ENCODE data around the gene MAD2L2. TPM values are rescaled to one million over a fixed set of nuclear protein-coding genes. Genes with fewer than 3 reads are reported as not detected.

Gene MAD2L2
- total RNA-seq, 1 experiment from 2014 or later = 283 TPM

GRCh38 chr1:11722538-11722937 lies 41.6 kb upstream of the MAD2L2 start:
- no peak for ATAC-seq

More at GRCh38 chr1:11722538-11722937, 41.6 kb upstream of the MAD2L2 start:
- ChIA-PET CTCF (interaction anchor here (0.7 to 1.4 kb wide), 4 partner anchors 12 to 69 kb away, joined by 3 to 8 read pairs (median 5); partner anchors contain the start of gene FBXO6), POLR2A (no interaction called here)
- Mint-ChIP-seq H3K4me1 (peaks cover 28% of the 10 kb centered on the region), H3K27ac (no peak overlapping the region), H3K27me3 (ENCODE audit: low read depth) (no peaks in the 10 kb centered on the region), H3K36me3 (no peaks in the 10 kb centered on the region), H3K9me3 (no peaks in the 10 kb centered on the region), H3K4me3 (no peak overlapping the region)
- no peak for DNase-seq (ENCODE audit: low spot score)
- TF ChIP-seq MYBL2 (CRISPR knock-in tag; IDR thresholded peaks at IDR 0.05) = no peak
- no peak for TF ChIP-seq SMAD3 (CRISPR knock-in tag; IDR thresholded peaks at IDR 0.05; ENCODE audit: borderline replicate concordance)
- TF ChIP-seq NR1H2 (CRISPR knock-in tag; IDR thresholded peaks at IDR 0.05) = no peak
- TF ChIP-seq ZNF423 (CRISPR knock-in tag; IDR thresholded peaks at IDR 0.05) = no peak
- no peak for TF ChIP-seq E2F1 (CRISPR knock-in tag; IDR thresholded peaks at IDR 0.05)
- TF ChIP-seq NR3C1 (CRISPR knock-in tag; conservative IDR thresholded peaks at IDR 0.05; ENCODE audit: low read depth) = no peak
- TF ChIP-seq FOXP1 (CRISPR knock-in tag; IDR thresholded peaks at IDR 0.05; ENCODE audit: borderline replicate concordance) = no peak
- no peak for TF ChIP-seq GABPB1 (CRISPR knock-in tag; IDR thresholded peaks at IDR 0.05)
- no peak for TF ChIP-seq ERG (CRISPR knock-in tag; IDR thresholded peaks at IDR 0.05)
- no peak for TF ChIP-seq ATF2 (CRISPR knock-in tag; IDR thresholded peaks at IDR 0.05; ENCODE audit: borderline replicate concordance, low read depth)
- no peak for TF ChIP-seq ZNF425 (CRISPR knock-in tag; conservative IDR thresholded peaks at IDR 0.05)
- no peak for TF ChIP-seq ATF3 (CRISPR knock-in tag; conservative IDR thresholded peaks at IDR 0.05)
- TF ChIP-seq MAX (CRISPR knock-in tag; IDR thresholded peaks at IDR 0.05) = no peak
- TF ChIP-seq CTCF (IDR thresholded peaks at IDR 0.05) = no peak
